ENCODE results near the gene PLXNC1.
"Not testable (repeated sequence)": the region's sequence is repeated elsewhere in the genome, so short reads cannot be mapped to it uniquely, and the experiment has no call there.

The PLXNC1 gene

GRCh38 chr12:94297876-94298505, 149.6 kb downstream of the PLXNC1 start:
- no peaks in the 10 kb centered on the region; the same call in 1 of the 2 replicates for H3K36me3 ChIP-seq (ENCODE audit: insufficient read depth, low read depth, low read length)
- no peak overlapping the region for H3K4me3 ChIP-seq (ENCODE audit: low read length)
- H3K27me3 ChIP-seq (ENCODE audit: insufficient read depth, low read length): no peaks in the 10 kb centered on the region
- H3K9ac ChIP-seq (ENCODE audit: low read depth, low read length): no peak overlapping the region
- H3K4me1 ChIP-seq (ENCODE audit: insufficient read depth, low read length): no peaks in the 10 kb centered on the region; the same call in 1 of the 2 replicates
- no peak overlapping the region for H3K27ac ChIP-seq (ENCODE audit: low read length)
- no peaks in the 10 kb centered on the region for H3K9me3 ChIP-seq (ENCODE audit: insufficient read depth, low read depth, low read length)

GRCh38 chr12:94299846-94300245, 151.5 kb downstream of the PLXNC1 start:
- peaks cover 15% of the 10 kb centered on the region; the same call in 1 of the 2 replicates for H3K4me1 ChIP-seq (ENCODE audit: insufficient read depth, low read length)
- no peak overlapping the region for H3K27ac ChIP-seq (ENCODE audit: low read length)
- H3K27me3 ChIP-seq (ENCODE audit: insufficient read depth, low read length): no peaks in the 10 kb centered on the region
- no peak overlapping the region for H3K9ac ChIP-seq (ENCODE audit: low read depth, low read length)
- H3K9me3 ChIP-seq (ENCODE audit: insufficient read depth, low read depth, low read length): no peaks in the 10 kb centered on the region
- H3K36me3 ChIP-seq (ENCODE audit: insufficient read depth, low read depth, low read length): no peaks in the 10 kb centered on the region; the same call in 1 of the 2 replicates
- no peak overlapping the region for H3K4me3 ChIP-seq (ENCODE audit: low read length)

- peak overlapping the region; percentile 20; the same call in 1 of the 2 replicates for H3K4me3 ChIP-seq (ENCODE audit: low read length)
- no peaks in the 10 kb centered on the region for H3K27me3 ChIP-seq (ENCODE audit: insufficient read depth, low read length)
- H3K9me3 ChIP-seq (ENCODE audit: insufficient read depth, low read depth, low read length): no peaks in the 10 kb centered on the region
Observed at GRCh38 chr12:94304012-94304411, 155.6 kb downstream of the PLXNC1 start.

GRCh38 chr12:94304566-94305061, 156.2 kb downstream of the PLXNC1 start:
- peaks cover 32% of the 10 kb centered on the region for H3K4me1 ChIP-seq (ENCODE audit: insufficient read depth, low read length)
- H3K9me3 ChIP-seq (ENCODE audit: insufficient read depth, low read depth, low read length): no peaks in the 10 kb centered on the region
- H3K27me3 ChIP-seq (ENCODE audit: insufficient read depth, low read length): no peaks in the 10 kb centered on the region
- peak overlapping the region; percentile 50 for H3K27ac ChIP-seq (ENCODE audit: low read length)
- H3K36me3 ChIP-seq (ENCODE audit: insufficient read depth, low read depth, low read length): peaks cover 38% of the 10 kb centered on the region
- H3K9ac ChIP-seq (ENCODE audit: low read depth, low read length): peak overlapping the region; percentile 72; the same call in 1 of the 2 replicates
- H3K4me3 ChIP-seq (ENCODE audit: low read length): peak overlapping the region; percentile 1; the same call in 1 of the 2 replicates

More at GRCh38 chr12:94304012-94304411, 155.6 kb downstream of the PLXNC1 start:
- peaks cover 32% of the 10 kb centered on the region for H3K36me3 ChIP-seq (ENCODE audit: insufficient read depth, low read depth, low read length)
- peak overlapping the region; percentile 66 for H3K27ac ChIP-seq (ENCODE audit: low read length)
- peak overlapping the region; percentile 45; the same call in 1 of the 2 replicates for H3K9ac ChIP-seq (ENCODE audit: low read depth, low read length)
- peaks cover 32% of the 10 kb centered on the region for H3K4me1 ChIP-seq (ENCODE audit: insufficient read depth, low read length)

GRCh38 chr12:94305130-94305957, 157.0 kb downstream of the PLXNC1 start:
- Histone ChIP-seq H3K4me1 (ENCODE audit: insufficient read depth, low read length) (peaks cover 32% of the 10 kb centered on the region), H3K27me3 (ENCODE audit: insufficient read depth, low read length) (no peaks in the 10 kb centered on the region), H3K4me3 (ENCODE audit: low read length) (peak overlapping the region; percentile 1; the same call in 1 of the 2 replicates), H3K27ac (ENCODE audit: low read length) (peak overlapping the region; percentile 50), H3K9me3 (ENCODE audit: insufficient read depth, low read depth, low read length) (no peaks in the 10 kb centered on the region), H3K9ac (ENCODE audit: low read depth, low read length) (peak overlapping the region; percentile 72; the same call in 1 of the 2 replicates), H3K36me3 (ENCODE audit: insufficient read depth, low read depth, low read length) (peaks cover 43% of the 10 kb centered on the region)

GRCh38 chr12:94308612-94309011, 160.2 kb downstream of the PLXNC1 start:
- no peak overlapping the region for H3K4me3 ChIP-seq (ENCODE audit: low read length)
- H3K4me1 ChIP-seq (ENCODE audit: insufficient read depth, low read length): peaks cover 26% of the 10 kb centered on the region
- H3K27me3 ChIP-seq (ENCODE audit: insufficient read depth, low read length): no peaks in the 10 kb centered on the region
- no peaks in the 10 kb centered on the region for H3K9me3 ChIP-seq (ENCODE audit: insufficient read depth, low read depth, low read length)
- peaks cover 59% of the 10 kb centered on the region for H3K36me3 ChIP-seq (ENCODE audit: insufficient read depth, low read depth, low read length)
- H3K27ac ChIP-seq (ENCODE audit: low read length): no peak overlapping the region
- H3K9ac ChIP-seq (ENCODE audit: low read depth, low read length): no peak overlapping the region

GRCh38 chr12:94309373-94309772, 161.0 kb downstream of the PLXNC1 start:
- Histone ChIP-seq H3K36me3 (ENCODE audit: insufficient read depth, low read depth, low read length) (peaks cover 59% of the 10 kb centered on the region), H3K27me3 (ENCODE audit: insufficient read depth, low read length) (no peaks in the 10 kb centered on the region), H3K4me1 (ENCODE audit: insufficient read depth, low read length) (peaks cover 19% of the 10 kb centered on the region), H3K9ac (ENCODE audit: low read depth, low read length) (no peak overlapping the region), H3K27ac (ENCODE audit: low read length) (no peak overlapping the region), H3K9me3 (ENCODE audit: insufficient read depth, low read depth, low read length) (no peaks in the 10 kb centered on the region), H3K4me3 (ENCODE audit: low read length) (no peak overlapping the region)

- Histone ChIP-seq H3K9ac (ENCODE audit: low read depth, low read length) (no peak overlapping the region), H3K4me3 (ENCODE audit: low read length) (no peak overlapping the region), H3K9me3 (ENCODE audit: insufficient read depth, low read depth, low read length) (no peaks in the 10 kb centered on the region), H3K4me1 (ENCODE audit: insufficient read depth, low read length) (no peaks in the 10 kb centered on the region), H3K27ac (ENCODE audit: low read length) (no peak overlapping the region), H3K36me3 (ENCODE audit: insufficient read depth, low read depth, low read length) (peaks cover 43% of the 10 kb centered on the region), H3K27me3 (ENCODE audit: insufficient read depth, low read length) (no peaks in the 10 kb centered on the region)
Observed at GRCh38 chr12:94312378-94312777, 164.0 kb downstream of the PLXNC1 start.

GRCh38 chr12:94316600-94316999, 168.2 kb downstream of the PLXNC1 start:
- Histone ChIP-seq H3K36me3 (ENCODE audit: insufficient read depth, low read depth, low read length) (peaks cover 24% of the 10 kb centered on the region), H3K9me3 (ENCODE audit: insufficient read depth, low read depth, low read length) (peaks cover 39% of the 10 kb centered on the region)
- not testable (repeated sequence) for H3K27ac ChIP-seq (ENCODE audit: low read length); H3K4me3 ChIP-seq (ENCODE audit: low read length); H3K27me3 ChIP-seq (ENCODE audit: insufficient read depth, low read length); H3K4me1 ChIP-seq (ENCODE audit: insufficient read depth, low read length); H3K9ac ChIP-seq (ENCODE audit: low read depth, low read length)

GRCh38 chr12:94318181-94318580, 169.8 kb downstream of the PLXNC1 start:
- H3K9me3 ChIP-seq (ENCODE audit: insufficient read depth, low read depth, low read length): peaks cover 45% of the 10 kb centered on the region

GRCh38 chr12:94320109-94320508, 171.7 kb downstream of the PLXNC1 start:
- no peak overlapping the region for H3K9ac ChIP-seq (ENCODE audit: low read depth, low read length)
- H3K4me1 ChIP-seq (ENCODE audit: insufficient read depth, low read length): no peaks in the 10 kb centered on the region
- H3K27ac ChIP-seq (ENCODE audit: low read length): no peak overlapping the region
- H3K4me3 ChIP-seq (ENCODE audit: low read length): no peak overlapping the region
- H3K27me3 ChIP-seq (ENCODE audit: insufficient read depth, low read length): no peaks in the 10 kb centered on the region
- H3K9me3 ChIP-seq (ENCODE audit: insufficient read depth, low read depth, low read length): peaks cover 45% of the 10 kb centered on the region
- peaks cover 41% of the 10 kb centered on the region for H3K36me3 ChIP-seq (ENCODE audit: insufficient read depth, low read depth, low read length)

More at GRCh38 chr12:94318181-94318580, 169.8 kb downstream of the PLXNC1 start:
- H3K36me3 ChIP-seq (ENCODE audit: insufficient read depth, low read depth, low read length): peaks cover 30% of the 10 kb centered on the region
- no peak overlapping the region for H3K4me3 ChIP-seq (ENCODE audit: low read length)
- no peaks in the 10 kb centered on the region for H3K4me1 ChIP-seq (ENCODE audit: insufficient read depth, low read length)
- no peaks in the 10 kb centered on the region for H3K27me3 ChIP-seq (ENCODE audit: insufficient read depth, low read length)
- no peak overlapping the region for H3K9ac ChIP-seq (ENCODE audit: low read depth, low read length)
- no peak overlapping the region for H3K27ac ChIP-seq (ENCODE audit: low read length)
